ENCODE results near the gene VIM. TPM values are rescaled to one million over a fixed set of nuclear protein-coding genes. Genes with fewer than 3 reads are reported as not detected.
A peak's percentile ranks its signal among the peaks of the same experiment; 100 is the strongest.

VIM gene
- total RNA-seq, 6 donors from 2014 or later, result 999 to 2,711 (median 1,731) TPM

DNA sequence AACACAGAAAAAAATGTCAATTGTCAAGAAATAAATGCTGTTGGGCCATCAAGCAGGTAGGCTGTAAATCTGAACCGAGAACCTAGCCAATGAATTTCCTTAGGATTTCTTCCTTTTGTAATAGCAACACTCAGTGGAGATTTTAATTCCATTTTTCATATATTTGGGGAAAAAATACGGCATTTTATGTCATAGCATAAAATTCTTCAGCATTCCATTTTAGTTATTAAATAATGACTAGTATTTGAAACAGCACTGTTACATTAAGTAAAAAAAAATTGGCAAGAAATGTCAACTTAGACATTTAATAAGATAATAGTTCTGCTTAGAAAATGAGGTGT, 12.3 kb upstream of the VIM start:
- Histone ChIP-seq H3K36me3 (no peaks in the 10 kb centered on the region), H3K4me1 (peaks cover 16 to 28% (median 25%) of the 10 kb centered on the region in 4 donors), H3K27ac (peak overlapping the region; percentile 70 to 86 (median 78)), H3K4me3 (no peak overlapping the region), H3K27me3 (no peaks in the 10 kb centered on the region), H3K9me3 (no peaks in the 10 kb centered on the region)
- TF ChIP-seq EP300 (IDR thresholded peaks at IDR 0.05), result no peak
- DNase-seq (no peak), ATAC-seq (ENCODE audit: low FRiP score in 2 of 2) (no peak)
- WGBS, 2 donors, result 90 to 92% methylated on average over 2 of the region's 2 CpGs

GRCh38 chr10:17216217-17216900, 11.7 kb upstream of the VIM start:
- TF ChIP-seq POLR2A (IDR thresholded peaks at IDR 0.05) (peak in 1 of 4 donors; percentile 30), EP300 (IDR thresholded peaks at IDR 0.05) (peak in 1 of 4 donors; percentile 44), POLR2AphosphoS5 (IDR thresholded peaks at IDR 0.05) (peak in 1 of 2 donors; percentile 86)
- TF ChIP-seq, protein P1, sequence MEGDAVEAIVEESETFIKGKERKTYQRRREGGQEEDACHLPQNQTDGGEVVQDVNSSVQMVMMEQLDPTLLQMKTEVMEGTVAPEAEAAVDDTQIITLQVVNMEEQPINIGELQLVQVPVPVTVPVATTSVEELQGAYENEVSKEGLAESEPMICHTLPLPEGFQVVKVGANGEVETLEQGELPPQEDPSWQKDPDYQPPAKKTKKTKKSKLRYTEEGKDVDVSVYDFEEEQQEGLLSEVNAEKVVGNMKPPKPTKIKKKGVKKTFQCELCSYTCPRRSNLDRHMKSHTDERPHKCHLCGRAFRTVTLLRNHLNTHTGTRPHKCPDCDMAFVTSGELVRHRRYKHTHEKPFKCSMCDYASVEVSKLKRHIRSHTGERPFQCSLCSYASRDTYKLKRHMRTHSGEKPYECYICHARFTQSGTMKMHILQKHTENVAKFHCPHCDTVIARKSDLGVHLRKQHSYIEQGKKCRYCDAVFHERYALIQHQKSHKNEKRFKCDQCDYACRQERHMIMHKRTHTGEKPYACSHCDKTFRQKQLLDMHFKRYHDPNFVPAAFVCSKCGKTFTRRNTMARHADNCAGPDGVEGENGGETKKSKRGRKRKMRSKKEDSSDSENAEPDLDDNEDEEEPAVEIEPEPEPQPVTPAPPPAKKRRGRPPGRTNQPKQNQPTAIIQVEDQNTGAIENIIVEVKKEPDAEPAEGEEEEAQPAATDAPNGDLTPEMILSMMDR (IDR thresholded peaks at IDR 0.05), result no peak
- peak; percentile 90 to 93 for ATAC-seq (ENCODE audit: low FRiP score in 2 of 2)
- Histone ChIP-seq H3K27me3 (no peaks in the 10 kb centered on the region), H3K9me3 (no peaks in the 10 kb centered on the region), H3K27ac (peak overlapping the region; percentile 70 to 86 (median 78)), H3K4me1 (peaks cover 16 to 28% (median 25%) of the 10 kb centered on the region in 4 donors), H3K4me3 (no peak overlapping the region), H3K36me3 (no peaks in the 10 kb centered on the region)
- WGBS, 2 donors, result 76 to 79% methylated on average over 5 of the region's 5 CpGs
- DNase-seq, result peak in 1 of 2 donors; percentile 63

- Histone ChIP-seq H3K27me3 (no peaks in the 10 kb centered on the region), H3K4me3 (no peak overlapping the region), H3K4me1 (peaks cover 16 to 28% (median 25%) of the 10 kb centered on the region in 4 donors), H3K36me3 (no peaks in the 10 kb centered on the region), H3K27ac (peak overlapping the region; percentile 70 to 86 (median 78)), H3K9me3 (no peaks in the 10 kb centered on the region)
- ATAC-seq (ENCODE audit: low FRiP score in 2 of 2) (peak in 1 of 2 donors; percentile 14), DNase-seq (no peak)
- TF ChIP-seq, protein P1 (IDR thresholded peaks at IDR 0.05), result no peak
- no peak for TF ChIP-seq EP300 (IDR thresholded peaks at IDR 0.05)
- no peak for TF ChIP-seq POLR2A (IDR thresholded peaks at IDR 0.05)
- no peak for TF ChIP-seq POLR2AphosphoS5 (IDR thresholded peaks at IDR 0.05)
- WGBS, 2 donors, result 65 to 86% methylated on average over 6 of the region's 6 CpGs
Measured at GRCh38 chr10:17216901-17217395, 11.1 kb upstream of the VIM start.

DNA sequence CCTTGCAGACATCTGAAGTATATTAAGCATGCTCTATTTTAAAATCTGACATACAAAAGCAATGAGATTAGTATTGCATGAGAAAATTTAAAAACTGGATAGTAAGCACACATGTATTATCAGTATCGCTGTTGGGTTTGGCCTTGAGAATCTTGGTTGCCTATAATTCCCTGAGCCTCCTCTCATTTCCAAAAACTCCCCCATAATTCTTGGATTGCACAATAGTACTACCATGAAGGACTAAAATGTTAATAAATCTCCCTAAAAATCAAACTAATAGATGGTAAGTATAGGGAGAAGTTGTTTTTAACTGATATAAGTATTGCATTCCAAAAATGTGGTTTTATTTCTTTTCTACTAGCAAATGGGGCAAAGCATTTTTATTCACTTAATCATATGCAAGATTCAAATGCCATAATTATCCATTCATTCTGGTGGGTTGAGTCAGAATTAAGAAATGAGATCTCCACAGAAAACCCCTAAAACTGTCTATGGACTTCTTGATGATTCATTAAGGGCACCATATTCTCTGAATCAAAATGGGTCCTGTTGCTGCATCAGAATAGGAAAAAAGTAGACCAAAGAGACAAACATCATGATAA, 10.3 kb upstream of the VIM start:
- peak overlapping the region in 2 of 4 donors; percentile 70 to 84 for H3K27ac ChIP-seq
- ATAC-seq (ENCODE audit: low FRiP score in 2 of 2) (no peak), DNase-seq (no peak)
- H3K4me1 ChIP-seq, result peaks cover 16 to 25% (median 24%) of the 10 kb centered on the region in 4 donors
- TF ChIP-seq POLR2A (IDR thresholded peaks at IDR 0.05) (no peak), POLR2AphosphoS5 (IDR thresholded peaks at IDR 0.05) (no peak), EP300 (IDR thresholded peaks at IDR 0.05) (no peak)
- TF ChIP-seq, protein P1 (IDR thresholded peaks at IDR 0.05), result no peak
- H3K36me3 ChIP-seq, result no peaks in the 10 kb centered on the region
- H3K4me3 ChIP-seq, result no peak overlapping the region
- H3K27me3 ChIP-seq, result no peaks in the 10 kb centered on the region
- H3K9me3 ChIP-seq, result no peaks in the 10 kb centered on the region
- 89 to 96% methylated on average over 1 of the region's 1 CpG for WGBS, 2 donors

DNA sequence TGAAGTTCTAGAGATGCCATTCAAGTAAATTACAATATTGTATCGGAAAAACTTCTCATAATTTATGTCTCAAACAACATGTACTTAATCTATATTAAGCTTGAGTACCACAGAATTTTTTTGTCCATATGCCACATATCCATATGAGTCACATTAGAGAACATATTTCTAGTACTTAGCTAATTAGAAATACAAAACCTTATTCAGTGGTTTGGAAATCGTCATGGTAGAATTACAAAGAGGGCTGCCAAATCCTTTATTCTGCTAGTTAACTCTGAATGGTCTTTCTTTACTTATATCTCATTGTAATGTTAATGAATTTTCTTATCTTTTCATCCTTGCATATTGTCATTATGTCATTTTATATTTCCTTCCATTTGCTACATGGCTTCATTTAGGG, 9.0 kb upstream of the VIM start:
- no peak for ATAC-seq (ENCODE audit: low FRiP score in 2 of 2)
- Histone ChIP-seq H3K27ac (no peak overlapping the region), H3K9me3 (no peaks in the 10 kb centered on the region), H3K4me1 (peaks cover 16 to 25% (median 24%) of the 10 kb centered on the region in 4 donors), H3K27me3 (no peaks in the 10 kb centered on the region), H3K4me3 (no peak overlapping the region), H3K36me3 (no peaks in the 10 kb centered on the region)
- DNase-seq, result no peak
- WGBS, 2 donors, result 91 to 93% methylated on average over 2 of the region's 2 CpGs
- TF ChIP-seq POLR2AphosphoS5 (IDR thresholded peaks at IDR 0.05) (no peak), EP300 (IDR thresholded peaks at IDR 0.05) (no peak), POLR2A (IDR thresholded peaks at IDR 0.05) (no peak)
- TF ChIP-seq, protein P1 (IDR thresholded peaks at IDR 0.05), result no peak

Data from upper lobe of left lung (tissue), 6 donors.